HL-60 (cell line): ENCODE data around the gene RIMS3.
"Not testable (repeated sequence)": the region's sequence is repeated elsewhere in the genome, so short reads cannot be mapped to it uniquely, and the experiment has no call there.

Experiments used
- DNase-seq, 2 experiments: peaks; one replicate each; pipeline ENCODE4 v3.0.0-alpha.2; 2010 to 2020; ENCODE audit warnings: low read depth in 1 of 2, low spot score in 1 of 2
- H3K27ac ChIP-seq: fragments of 250-450 bp; sonication (Bioruptor Pico); replicated peaks from 2 replicates; pipeline ENCODE4 v1.5.1; 2020; ENCODE audit warnings: mild to moderate bottlenecking, moderate library complexity
- H3K27me3 ChIP-seq: fragments of 250-450 bp; sonication (Bioruptor Pico); 2 replicates; pipeline ENCODE4 v1.5.1; 2021; ENCODE audit warnings: mild to moderate bottlenecking, moderate library complexity; ENCODE audit not compliant: insufficient read depth, poor library complexity, severe bottlenecking
- H3K4me3 ChIP-seq: replicated peaks from 2 replicates; pipeline ENCODE4 v1.5.1; 2011; ENCODE audit warnings: mild to moderate bottlenecking, control low read depth, low read length; ENCODE audit not compliant: insufficient read depth
- GABPA ChIP-seq: IDR thresholded peaks from 2 replicates; pipeline ENCODE4 v1.6.1; 2012; ENCODE audit warnings: low read depth
- POLR2AphosphoS5 ChIP-seq: IDR thresholded peaks from 2 replicates; pipeline ENCODE4 v1.6.1; 2012; ENCODE audit warnings: low read depth
- SPI1 ChIP-seq: IDR thresholded peaks from 2 replicates; pipeline ENCODE4 v1.6.1; 2012; ENCODE audit warnings: low read depth, mild to moderate bottlenecking, borderline replicate concordance
- TF ChIP-seq, protein P1 (sequence below): IDR thresholded peaks from one replicate; pipeline ENCODE4 v1.5.1; 2011; ENCODE audit warnings: low read length, control low read depth, inconsistent platforms; ENCODE audit not compliant: insufficient read depth
- TF ChIP-seq, protein P2 (sequence below): IDR thresholded peaks from 2 replicates; pipeline ENCODE4 v1.6.1; 2012; ENCODE audit warnings: low read depth; ENCODE audit not compliant: insufficient replicate concordance

RIMS3 gene

DNA sequence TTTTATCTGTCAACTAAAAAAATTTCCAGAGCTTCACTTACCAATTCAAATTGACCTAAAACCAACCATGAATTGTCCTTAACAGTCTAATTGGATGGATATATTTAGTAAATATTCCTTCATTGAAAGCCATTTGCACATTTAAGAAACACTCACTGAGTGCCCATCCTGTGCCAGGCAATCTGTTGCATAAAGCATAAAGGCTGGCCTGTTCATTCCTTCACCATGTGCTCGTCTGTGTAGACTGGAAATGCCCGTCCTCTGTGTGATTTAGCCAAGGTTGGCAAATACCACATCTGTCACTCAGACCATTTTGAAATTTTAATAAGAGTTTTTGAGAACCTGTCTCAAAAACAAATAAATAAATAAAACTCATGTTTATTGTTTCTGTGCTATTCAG is 76.9 kb downstream of the RIMS3 start:
- no peak overlapping the region for H3K27ac ChIP-seq
- DNase-seq: no peak
- no peaks in the 10 kb centered on the region for H3K27me3 ChIP-seq
- TF ChIP-seq, protein P1, sequence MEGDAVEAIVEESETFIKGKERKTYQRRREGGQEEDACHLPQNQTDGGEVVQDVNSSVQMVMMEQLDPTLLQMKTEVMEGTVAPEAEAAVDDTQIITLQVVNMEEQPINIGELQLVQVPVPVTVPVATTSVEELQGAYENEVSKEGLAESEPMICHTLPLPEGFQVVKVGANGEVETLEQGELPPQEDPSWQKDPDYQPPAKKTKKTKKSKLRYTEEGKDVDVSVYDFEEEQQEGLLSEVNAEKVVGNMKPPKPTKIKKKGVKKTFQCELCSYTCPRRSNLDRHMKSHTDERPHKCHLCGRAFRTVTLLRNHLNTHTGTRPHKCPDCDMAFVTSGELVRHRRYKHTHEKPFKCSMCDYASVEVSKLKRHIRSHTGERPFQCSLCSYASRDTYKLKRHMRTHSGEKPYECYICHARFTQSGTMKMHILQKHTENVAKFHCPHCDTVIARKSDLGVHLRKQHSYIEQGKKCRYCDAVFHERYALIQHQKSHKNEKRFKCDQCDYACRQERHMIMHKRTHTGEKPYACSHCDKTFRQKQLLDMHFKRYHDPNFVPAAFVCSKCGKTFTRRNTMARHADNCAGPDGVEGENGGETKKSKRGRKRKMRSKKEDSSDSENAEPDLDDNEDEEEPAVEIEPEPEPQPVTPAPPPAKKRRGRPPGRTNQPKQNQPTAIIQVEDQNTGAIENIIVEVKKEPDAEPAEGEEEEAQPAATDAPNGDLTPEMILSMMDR: no peak
- no peak for TF ChIP-seq GABPA
- TF ChIP-seq SPI1: no peak
- TF ChIP-seq, protein P2, sequence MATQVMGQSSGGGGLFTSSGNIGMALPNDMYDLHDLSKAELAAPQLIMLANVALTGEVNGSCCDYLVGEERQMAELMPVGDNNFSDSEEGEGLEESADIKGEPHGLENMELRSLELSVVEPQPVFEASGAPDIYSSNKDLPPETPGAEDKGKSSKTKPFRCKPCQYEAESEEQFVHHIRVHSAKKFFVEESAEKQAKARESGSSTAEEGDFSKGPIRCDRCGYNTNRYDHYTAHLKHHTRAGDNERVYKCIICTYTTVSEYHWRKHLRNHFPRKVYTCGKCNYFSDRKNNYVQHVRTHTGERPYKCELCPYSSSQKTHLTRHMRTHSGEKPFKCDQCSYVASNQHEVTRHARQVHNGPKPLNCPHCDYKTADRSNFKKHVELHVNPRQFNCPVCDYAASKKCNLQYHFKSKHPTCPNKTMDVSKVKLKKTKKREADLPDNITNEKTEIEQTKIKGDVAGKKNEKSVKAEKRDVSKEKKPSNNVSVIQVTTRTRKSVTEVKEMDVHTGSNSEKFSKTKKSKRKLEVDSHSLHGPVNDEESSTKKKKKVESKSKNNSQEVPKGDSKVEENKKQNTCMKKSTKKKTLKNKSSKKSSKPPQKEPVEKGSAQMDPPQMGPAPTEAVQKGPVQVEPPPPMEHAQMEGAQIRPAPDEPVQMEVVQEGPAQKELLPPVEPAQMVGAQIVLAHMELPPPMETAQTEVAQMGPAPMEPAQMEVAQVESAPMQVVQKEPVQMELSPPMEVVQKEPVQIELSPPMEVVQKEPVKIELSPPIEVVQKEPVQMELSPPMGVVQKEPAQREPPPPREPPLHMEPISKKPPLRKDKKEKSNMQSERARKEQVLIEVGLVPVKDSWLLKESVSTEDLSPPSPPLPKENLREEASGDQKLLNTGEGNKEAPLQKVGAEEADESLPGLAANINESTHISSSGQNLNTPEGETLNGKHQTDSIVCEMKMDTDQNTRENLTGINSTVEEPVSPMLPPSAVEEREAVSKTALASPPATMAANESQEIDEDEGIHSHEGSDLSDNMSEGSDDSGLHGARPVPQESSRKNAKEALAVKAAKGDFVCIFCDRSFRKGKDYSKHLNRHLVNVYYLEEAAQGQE: no peak
- TF ChIP-seq POLR2AphosphoS5: no peak
- H3K4me3 ChIP-seq: no peak overlapping the region

DNA sequence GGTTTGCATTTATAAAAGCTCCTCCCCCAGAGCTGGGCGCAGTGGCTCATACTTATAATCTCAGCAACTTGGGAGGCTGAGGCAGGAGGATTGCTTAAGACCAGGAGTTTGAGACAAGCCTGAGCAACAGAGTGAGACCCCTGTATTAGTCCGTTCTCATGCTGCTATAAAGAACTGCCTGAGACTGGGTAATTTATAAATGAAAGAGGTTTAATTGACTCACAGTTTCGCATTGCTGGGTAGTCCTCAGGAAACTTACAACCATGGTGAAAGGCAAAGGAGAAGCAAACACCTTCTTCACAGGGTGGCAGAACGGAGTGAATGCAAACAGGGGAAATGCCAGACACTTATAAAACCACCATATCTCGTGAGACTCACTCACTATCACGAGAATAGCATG is 81.5 kb downstream of the RIMS3 start:
- no peak for DNase-seq
- Histone ChIP-seq H3K4me3 (no peak overlapping the region), H3K27ac (no peak overlapping the region), H3K27me3 (no peaks in the 10 kb centered on the region)
- no peak for TF ChIP-seq POLR2AphosphoS5
- no peak for TF ChIP-seq GABPA
- TF ChIP-seq, protein P1: no peak
- TF ChIP-seq SPI1: no peak
- TF ChIP-seq, protein P2: no peak

DNA sequence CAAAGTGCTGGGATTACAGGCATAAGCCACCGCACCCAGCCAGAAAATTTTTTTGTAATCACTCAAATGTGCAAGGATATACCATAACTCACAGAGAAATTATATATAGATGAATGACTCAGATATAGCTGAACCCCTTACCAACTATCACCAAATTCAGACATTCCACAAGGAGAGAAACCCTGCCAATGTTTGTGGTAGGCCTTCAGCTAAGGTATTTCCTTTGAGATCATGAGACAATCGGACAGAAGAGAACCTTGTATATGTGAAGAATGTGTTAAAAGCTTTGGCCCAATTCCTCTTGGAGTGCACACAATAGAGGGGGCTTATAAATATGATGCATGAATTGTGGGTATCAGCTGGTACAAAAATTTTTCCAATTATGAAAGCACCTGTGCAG is 83.4 kb downstream of the RIMS3 start:
- Histone ChIP-seq H3K27ac (no peak overlapping the region), H3K27me3 (no peaks in the 10 kb centered on the region), H3K4me3 (no peak overlapping the region)
- no peak for TF ChIP-seq SPI1
- TF ChIP-seq POLR2AphosphoS5: no peak
- TF ChIP-seq, protein P1: no peak
- no peak for DNase-seq

DNA sequence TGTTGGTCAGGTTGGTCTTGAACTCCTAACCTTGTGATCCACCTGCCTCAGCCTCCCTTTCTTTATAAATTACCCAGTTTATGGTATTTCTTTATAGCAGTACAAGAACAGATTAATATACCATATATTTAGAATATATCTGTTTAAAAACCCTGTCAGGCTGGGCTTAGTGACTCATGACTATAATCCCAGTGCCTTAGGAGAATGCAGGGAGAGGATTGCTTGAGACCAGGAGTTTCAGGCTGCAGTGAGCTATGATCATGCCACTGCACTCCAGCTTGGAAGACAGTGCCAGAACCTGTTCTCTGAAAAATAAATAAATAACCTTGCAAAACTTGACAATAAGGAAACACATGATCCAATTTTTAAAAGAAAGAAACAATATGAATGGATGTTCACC is 90.1 kb downstream of the RIMS3 start:
- H3K4me3 ChIP-seq: no peak overlapping the region
- TF ChIP-seq, protein P2: no peak
- TF ChIP-seq SPI1: no peak
- TF ChIP-seq POLR2AphosphoS5: no peak
- TF ChIP-seq GABPA: no peak
- TF ChIP-seq, protein P1: no peak
- H3K27me3 ChIP-seq: no peaks in the 10 kb centered on the region
- H3K27ac ChIP-seq: no peak overlapping the region
- no peak for DNase-seq

DNA sequence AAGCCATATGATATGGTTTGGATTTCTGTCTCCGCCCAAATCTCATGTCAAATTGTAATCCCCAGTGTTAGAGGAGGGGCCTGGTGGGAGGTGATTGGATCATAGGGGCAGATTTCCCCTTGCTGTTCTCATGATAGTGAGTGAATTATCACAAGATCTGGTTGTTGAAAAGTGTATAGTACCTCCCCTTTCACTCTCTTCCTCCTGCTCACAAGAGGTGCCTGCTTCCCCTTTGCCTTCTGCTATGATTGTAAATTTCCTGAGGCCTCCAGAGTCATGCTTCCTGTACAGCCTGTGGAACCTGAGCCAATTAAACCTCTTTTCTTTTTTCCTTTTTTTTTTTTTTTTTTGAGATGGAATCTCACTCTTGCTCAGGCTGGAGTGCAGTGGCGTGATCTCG is 90.7 kb downstream of the RIMS3 start:
- DNase-seq: peak in 1 of 2 experiments; percentile 18

More for the DNA sequence above, 90.7 kb downstream of the RIMS3 start:
- not testable (repeated sequence) for H3K27ac ChIP-seq, H3K27me3 ChIP-seq, H3K4me3 ChIP-seq
